Uterus (tissue), 2 donors: Measurements from ENCODE around the gene SEC63.

Source experiments
- CTCF ChIP-seq, 4 experiments: fragments of 200-600 bp in 2 of 4; fragments of 450-650 bp in 2 of 4; sonication (generic) in 2 of 4; IDR thresholded peaks; one replicate each; pipeline ENCODE4 v1.5.1; 2016 to 2019; ENCODE audit warnings: antibody characterized with exemption in 4 of 4, mild to moderate bottlenecking in 2 of 4, moderate library complexity in 1 of 4
- POLR2A ChIP-seq, 2 donors: fragments of 450-650 bp; IDR thresholded peaks; one replicate each; pipeline ENCODE4 v1.6.1; 2016; ENCODE audit warnings: antibody characterized with exemption in 2 of 2, mild to moderate bottlenecking in 1 of 2, moderate library complexity in 1 of 2

- TF ChIP-seq POLR2A (IDR thresholded peaks at IDR 0.05), result no peak
- TF ChIP-seq CTCF (IDR thresholded peaks at IDR 0.05), result no peak
Observed at GRCh38 chr6:107976155-107976783, 18.3 kb upstream of the SEC63 start.
